ENCODE measurements around the gene FMN1.

FMN1 gene

DNA sequence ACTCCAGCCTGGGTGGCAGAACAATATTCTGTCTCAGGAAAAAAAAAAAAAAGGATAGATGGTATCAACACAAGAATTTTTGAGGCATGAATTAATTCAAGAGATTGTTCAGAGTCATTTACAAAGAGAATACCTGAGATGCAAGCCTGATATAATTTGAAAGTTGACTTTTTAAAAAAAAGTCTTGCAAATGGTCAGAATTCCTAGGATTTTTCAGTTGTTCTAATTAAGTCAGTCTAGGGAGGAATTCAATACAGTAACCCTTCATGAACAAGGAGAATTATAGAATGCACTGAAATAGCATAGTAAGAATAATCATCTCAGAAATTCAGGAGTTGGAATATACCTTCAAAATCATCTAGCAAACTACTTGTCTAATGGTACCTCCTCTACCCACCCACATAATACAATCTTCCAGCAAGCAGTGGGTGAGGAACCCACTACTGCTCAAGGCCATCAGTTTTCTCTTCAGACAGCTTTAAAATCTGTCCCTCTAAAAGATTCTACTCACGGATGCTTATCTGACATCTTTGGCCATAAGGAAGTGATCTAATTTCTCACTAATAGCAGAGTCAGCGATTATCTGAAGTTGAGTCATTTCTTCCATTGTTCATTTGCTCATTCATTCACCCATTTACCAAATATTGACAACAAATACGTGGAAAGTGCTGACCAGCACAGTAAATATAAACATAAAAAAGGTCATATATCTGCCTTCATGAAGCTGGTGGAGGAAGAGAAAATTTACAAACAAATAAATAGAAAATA is 317.1 kb downstream of the FMN1 start:
- no peak for DNase-seq

DNA sequence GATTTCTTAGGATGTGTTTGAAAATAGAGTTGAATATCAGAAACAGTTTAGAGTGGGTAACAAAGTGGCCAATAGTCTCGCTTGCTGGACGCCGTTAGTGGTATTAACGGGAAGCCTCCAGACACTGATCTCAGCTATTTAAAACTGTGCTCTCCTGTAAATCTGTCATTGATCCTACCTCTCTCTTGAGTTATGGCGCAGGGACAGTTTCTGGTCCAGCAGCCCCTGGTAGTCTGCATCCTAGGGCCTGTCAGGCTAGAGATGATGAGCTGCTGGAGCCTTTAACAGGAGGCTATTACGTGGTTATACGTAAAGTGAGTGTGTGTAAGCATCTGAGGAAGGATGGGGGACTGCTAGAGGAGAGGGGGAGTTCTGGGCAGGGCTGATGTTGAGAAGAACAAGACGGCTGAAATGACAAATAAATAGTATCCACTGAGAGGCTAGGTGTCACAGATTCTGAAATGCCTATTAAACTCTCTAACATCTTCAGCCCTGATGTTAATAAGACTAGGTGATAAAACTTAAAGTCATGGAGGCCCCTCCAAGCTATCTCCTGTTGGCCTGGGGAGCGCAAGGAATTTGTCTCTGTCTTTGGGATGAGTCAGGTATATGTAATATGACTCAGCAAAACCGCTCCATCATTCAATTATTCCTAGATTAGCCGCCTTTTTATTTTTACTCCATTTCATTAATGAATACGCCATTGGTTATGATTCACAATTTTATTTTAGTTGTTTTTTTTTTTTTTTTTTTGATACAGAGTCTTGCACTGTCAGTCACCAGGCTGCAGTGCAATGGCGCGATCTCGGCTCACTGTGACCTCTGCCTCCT is 321.0 kb downstream of the FMN1 start:
- no peak for DNase-seq

DNA sequence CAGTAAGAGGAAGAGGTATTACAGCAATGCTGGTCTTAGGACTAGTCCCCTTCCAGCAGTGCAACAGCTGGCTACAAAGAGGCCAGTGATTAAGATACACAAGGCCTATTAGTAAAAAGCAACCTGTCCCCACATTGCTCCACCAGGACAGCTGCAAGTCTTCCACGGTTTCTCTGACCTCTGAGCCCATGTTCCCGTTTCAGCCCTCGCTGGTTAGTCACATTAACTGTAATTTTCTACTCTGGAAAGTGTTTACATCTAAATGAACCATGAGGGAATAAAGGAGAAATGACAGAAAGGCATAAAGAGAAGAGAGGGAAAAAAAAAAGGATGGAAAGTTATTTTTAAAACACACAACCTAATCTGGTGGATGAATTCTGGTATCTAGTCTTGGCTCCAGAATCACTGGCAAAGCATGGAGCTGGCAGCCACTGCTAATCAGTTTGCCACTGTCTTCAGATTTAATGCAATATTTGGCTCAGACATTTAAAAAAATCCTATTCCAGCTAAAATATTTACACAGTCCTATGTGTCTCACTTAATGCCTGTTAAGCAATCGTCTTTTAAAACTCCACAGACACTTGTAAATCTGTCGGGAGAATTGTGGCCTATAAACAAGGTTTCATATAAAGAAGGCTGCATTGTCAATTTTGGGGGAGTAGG is 321.8 kb downstream of the FMN1 start:
- no peak for DNase-seq

DNA sequence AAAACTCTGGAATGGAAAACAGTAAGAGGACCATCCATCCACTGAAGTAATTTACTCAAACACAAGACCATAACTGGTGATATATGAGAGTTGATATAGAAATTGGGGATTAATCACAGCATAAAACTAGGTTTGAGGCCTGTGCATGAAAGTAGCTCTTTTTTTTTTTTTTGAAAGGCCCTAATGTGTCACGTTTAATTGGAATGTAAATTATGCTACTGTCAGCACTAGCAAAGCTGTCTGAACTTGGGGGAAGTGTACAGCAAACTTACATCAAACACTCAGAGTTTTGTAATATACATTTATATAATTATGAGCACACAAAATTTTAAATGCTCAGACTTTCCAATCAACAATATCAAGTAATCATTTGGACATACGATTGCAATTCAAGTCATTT is 322.6 kb downstream of the FMN1 start:
- no peak for DNase-seq

DNA sequence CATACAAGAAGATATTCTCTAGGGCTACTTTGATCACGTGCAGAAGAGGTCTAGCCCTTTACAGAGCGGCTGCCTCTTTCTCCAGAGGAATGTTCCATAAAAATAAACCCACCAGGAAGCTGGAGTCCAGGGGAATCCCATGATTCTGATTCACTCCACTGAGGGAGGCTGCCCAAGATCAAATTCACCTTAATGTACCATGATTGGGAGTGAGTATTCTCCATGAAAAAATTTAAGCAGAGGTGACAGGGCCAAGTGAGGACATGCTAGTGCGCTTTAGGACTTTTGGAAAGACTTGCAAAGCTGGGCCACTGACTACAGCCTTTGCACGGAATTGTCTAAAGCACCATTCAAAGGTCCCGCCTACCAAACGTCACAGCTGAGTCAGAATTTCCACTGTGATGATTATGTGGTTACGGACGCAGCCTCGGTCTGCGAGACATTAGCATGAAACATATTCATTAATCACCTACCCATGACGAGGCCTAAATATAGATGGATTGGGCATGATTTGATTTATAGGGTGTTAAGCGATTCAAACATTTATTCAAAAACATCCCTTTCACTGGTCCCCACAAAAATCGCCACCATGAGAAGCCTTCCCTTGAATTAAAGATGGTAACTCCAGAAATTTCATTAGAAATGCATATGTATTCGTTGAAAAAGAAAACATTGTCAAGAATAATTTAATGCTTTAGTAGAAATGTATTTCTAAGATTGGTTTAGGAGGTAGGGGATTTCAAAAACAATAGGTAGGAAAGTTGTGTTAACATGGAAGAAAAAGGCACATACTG is 324.1 kb downstream of the FMN1 start:
- no peak for DNase-seq

DNA sequence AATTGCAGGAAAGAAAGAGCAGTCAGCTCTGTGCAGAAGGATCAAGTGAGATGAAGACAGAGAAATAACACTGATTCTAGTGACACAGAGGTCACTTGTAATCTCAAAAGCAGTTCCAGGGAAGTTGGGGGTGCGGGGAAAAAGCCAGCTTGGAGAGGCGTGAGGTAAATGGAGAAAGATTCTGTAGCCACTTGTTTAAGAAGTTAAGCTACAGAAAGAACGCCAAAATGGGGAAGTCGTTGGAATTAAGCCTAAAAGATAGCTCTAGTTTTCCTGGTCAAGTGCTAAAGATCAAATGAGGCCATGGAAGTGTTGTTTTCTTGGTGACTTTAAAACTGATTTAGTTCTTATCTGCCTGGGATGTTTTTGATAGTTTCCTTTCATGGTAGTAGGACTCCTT is 324.7 kb downstream of the FMN1 start:
- DNase-seq: no peak

DNA sequence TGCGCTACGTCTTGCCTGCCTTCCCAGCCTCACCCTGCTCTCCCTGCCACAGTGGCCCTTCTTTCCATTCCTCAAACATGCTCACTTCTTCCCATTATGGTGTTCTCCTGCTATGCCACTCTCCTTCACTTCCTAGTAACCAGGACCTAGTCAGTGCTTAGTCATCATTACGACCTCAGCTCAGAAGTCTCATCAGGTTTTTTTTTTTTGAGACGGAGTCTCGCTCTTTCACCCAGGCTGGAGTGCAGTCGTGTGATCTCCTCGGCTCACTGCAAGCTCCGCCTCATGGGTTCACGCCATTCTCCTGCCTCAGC is 327.2 kb downstream of the FMN1 start:
- DNase-seq: no peak

DNA sequence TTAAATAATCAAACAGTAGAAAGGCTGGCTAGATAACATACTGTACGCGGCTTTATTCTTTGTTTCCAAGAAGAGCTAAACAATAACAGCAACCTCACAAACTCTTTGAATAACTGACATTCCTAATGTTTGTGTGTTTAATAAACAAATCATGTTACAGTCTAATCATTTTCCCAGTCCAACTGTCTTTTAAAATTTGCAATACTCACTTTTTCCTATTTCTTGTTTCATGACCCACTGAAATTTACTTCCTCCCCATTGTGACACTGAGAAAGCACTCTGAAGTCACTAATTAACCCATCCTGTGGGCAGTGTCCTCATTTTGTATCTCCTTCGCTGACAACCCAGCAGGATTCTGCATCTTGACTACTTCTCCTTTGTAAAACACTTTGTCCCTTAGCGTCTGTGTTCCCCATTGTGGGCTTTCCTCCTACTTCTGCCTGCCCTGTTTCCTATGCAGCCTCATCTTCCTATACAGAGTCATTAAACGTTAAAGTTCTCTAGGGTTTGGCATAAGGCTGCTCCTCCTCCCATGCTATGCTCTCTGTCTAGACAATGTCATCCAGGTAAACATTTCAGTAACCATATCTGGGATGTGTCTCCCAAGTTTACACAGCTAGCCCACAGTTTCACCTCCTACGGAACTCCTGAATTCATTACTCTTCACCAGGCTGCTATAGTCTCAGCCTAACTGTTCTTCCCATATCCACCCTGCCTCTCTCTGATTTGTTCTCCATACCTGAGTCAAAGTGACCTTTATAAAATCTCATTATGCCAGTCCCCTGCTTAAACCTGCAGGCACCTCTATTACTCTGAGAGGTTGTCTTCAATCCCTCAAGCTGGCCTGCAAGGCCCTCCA is 327.8 kb downstream of the FMN1 start:
- DNase-seq: no peak

DNA sequence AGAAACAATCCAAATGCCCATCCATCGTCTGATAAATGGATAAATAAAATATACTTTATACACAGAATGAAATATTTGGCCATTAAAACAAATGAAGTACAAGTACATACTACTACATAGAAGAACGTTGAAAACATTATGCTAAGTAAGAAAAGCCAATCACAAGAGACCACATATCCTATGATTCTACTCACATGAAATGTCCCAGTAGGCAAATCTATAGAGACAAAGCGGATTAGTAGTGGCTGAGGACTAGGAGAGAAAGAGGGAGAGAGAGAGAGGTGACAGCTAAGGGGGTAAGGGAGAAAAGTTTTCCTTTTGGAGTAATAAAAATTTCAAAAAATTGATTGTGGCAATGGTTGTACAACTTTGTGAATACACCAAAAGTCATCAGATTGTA is 329.7 kb downstream of the FMN1 start:
- no peak for DNase-seq

DNA sequence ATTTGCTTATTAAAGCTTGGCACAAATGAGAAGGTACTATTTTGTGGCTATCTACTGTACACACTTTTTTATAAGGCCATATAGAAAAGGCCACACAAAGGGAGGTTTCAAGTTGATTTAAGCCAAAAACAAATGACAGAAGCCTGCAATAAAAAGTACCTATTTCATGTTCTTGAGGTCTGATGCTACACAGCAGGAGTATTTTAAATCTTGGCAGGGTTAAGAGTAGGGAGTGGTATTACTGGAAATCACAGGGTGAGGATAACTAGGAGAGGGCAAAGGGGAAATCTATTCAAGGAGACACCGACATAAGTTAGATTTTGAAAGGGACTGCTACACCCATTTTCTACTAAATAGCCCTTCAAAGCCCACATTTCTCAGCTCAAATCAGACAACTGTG is 330.5 kb downstream of the FMN1 start:
- no peak for DNase-seq

DNA sequence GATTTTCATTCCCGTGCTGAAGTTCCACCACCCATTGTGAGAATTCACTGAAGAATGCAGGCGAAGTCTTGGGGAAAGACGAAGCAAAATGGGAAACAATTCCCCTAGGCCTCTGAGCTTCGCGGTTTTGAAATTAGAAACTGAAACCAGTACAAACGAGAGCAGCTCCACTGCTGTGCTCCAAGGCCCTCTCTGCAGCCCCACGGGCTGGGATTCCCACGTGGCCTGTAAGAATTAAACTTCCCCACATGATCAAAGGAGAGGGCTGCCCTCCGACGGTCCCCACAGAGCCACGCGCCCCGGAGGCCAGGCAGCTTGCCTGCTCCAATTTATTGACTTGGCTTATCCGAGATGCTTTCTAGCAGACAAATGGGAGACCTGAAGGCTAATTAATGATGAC is 332.8 kb downstream of the FMN1 start:
- no peak for DNase-seq

DNA sequence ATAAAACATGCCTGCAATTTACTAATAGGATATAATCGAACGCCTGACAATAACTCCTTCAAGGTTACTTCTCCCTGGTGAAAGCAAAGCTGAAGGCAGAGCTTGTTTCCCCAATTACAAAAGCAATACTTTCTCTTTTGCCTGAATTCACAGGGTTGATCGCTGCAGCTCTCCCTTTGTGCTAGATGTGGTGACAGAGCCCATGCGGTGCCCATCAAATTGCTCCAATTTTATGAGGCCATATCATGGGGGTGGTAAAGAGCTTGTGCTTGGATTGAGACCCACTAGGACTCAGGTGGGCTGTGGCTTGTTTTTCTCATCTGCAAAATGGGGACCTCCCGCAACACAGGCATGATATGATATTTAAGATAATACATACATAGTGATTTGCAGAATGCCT is 333.3 kb downstream of the FMN1 start:
- no peak for DNase-seq

DNA sequence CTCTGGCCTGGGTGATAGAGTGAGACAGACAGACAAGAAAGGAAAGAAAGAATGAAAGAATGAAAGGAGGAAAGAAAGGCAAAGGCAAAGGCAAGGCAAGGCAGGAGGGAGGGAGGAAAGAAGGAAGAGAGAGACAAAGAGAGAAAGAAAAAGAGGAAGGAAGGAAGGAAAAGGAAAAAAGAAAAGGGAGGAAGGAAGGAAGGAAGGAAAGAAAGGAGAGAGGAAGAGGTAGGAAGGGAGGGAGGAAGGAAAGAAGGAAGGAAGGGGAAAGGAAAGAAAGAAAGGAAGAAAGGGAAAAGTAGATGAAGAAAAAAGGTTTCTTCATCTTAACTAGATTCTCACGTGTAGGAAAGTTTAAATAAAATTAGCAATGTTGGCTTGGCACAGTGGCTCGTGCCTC is 334.5 kb downstream of the FMN1 start:
- no peak for DNase-seq

DNA sequence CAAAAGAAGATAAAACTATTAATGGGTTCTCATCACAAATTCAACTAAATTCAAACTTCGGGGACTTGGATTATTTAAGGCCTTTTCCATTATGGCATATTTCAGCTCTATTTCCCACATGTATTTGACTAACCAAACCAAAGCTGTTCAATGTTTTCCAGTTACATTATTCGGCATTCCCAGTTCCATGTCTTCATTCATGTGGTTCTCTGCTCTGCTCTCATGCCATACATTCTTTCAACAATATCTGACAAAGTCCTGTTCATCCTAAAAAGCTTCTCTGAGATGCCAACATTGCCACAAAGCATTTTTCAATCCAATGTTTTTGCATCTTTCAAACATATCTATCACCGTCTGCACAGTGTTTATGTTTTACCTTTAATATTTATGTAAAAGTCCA is 335.3 kb downstream of the FMN1 start:
- DNase-seq: no peak

DNA sequence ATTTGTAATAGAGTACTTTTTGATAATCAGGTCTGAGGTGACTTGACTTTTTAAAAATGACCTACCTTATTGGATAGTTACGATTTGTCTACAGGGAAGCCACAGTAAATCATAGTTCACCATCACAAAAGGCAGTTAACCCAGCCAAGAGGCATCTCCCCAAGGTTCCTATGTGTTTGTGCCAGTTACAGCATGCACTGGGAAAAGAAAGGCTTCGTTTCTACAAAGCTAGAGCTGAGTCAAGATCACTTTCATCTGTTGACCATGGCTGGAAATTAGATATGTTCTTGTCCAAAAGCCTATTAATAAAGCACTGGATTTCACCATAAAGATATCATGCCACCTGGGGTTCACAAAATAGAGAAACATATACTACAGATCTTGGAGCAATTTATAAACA is 336.8 kb downstream of the FMN1 start:
- no peak for DNase-seq

DNA sequence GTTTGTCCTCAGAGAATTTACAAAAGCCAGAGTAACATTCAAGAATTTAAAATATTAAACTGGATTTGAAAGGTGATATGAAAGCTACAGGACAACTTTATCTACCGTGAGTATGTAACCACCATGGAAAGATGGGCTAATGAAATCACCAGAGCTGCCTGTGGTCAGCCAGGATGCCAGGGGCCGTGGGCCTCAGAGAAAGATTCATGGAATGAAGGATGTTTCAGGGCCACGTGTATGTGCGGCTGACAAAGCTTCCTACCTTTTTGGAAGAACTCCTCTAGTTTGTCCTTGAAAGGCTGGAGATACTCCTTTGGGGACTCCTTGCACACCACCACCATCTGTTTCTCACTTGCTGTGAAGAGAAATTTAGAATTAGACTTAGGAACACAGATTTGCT is 337.8 kb downstream of the FMN1 start:
- DNase-seq: no peak

DNA sequence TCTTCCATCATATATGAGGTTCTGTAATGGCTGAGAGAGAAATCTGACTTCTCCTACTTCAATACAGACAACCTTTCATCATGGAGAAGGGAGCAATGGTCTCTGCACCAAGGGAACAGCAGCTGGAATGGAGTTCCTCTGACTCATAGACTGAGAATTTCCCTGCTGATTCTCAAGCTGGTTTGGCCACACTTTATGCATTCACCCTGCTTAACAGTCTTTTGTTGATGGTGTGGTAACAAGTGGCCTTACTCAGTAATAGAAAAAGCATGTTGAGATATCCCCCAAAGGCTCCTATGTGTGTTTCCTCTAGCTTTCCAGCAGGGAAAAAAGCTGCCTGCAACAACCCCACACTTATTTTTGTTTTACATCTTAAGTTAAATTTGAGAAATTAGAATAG is 338.6 kb downstream of the FMN1 start:
- DNase-seq: no peak

DNA sequence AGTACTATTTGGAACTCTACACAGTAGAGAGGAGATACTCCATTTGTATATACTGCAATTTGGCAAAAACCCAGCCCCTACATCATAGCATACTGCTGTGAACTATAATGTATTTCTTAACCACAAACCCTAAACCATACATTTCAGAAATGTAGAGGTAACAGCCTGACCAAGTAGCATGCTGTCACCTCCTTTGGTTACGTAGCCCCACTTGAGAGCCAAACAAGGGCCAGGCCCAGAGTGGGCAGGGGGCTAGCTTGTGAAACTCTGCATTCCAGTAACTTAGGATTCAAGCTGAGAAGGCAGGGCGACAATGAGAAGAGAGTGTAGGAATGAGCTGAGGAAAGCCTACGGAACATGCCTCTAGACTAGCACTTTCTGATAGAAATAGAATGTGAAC is 340.9 kb downstream of the FMN1 start:
- no peak for DNase-seq

DNA sequence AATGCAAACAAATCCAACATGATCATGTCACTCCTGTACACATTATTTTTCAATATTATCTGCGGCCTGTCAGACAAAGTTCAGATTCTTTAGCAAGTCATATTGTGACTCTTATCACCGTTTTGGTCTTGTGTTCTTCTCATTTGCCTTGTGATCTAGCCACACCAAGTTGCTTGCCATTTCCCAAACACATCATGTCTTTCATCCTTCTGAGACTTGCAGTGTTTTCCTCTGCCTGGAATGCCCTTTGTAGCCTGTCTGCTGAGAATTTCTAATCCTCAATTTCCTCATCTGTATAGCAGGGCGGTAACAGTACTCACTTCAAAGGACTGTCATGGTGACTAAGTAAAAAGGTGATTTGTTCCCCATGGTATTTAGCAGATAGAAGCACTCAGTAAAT is 341.7 kb downstream of the FMN1 start:
- no peak for DNase-seq

DNA sequence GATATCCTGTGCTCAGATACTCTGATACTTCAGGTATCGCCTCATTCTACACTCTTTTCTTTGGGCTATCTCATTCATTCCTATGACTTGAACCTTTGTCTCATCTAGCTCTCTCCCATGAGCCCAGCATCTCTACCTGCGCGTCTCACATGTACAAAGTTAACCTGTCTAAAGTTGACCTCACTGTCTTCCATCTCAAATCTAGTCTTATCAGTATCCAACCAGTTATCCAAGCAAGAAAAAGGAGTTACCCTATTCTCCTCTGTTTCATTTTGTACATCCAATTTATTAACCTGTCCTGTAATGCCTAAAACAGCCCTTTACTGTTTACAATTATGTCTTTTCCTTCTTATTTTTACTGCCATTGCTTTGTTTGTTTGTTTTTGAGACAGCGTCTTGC is 342.5 kb downstream of the FMN1 start:
- no peak for DNase-seq

DNA sequence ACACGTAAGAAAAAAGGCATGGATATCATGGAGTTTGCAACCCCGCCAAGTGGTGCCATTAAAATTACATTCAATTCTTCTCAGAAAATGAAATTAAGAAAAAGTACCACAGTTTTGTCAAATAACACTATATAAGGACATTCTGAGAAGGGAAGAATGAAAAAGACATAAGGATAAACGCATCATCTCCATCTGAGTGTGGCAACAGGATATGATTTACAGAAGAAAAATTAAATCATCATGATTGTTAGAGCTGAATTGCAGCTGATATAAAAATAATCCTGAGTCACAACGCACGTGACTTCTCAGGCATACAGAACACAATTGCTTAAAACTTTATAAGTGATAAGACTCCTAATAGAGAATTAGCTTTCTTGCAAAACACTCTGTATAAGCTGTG is 342.9 kb downstream of the FMN1 start:
- no peak for DNase-seq

All from NCI-H446 treated with DMSO at 0.1 percent for 48 hours (cell line).